ENCODE results near the gene THSD4.

DNA sequence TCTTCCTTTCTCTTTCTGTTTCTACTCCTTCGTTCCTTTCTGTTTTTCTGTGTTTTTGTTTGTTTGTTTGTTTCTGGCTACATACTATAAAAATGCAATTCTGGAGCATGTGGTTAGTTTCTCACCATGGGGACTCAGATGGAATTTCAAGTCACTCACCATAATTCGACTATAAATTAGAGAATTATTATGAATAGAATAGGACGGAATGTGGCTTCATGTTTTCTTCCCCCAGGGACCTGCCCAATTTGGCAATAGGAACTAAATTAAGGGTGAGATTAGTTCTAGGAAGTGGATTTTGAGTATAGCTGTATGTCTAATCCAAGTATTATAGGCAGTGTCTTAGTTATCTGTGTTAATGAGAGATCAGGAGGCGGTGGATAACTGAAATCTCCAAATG lies 96.9 kb downstream of the THSD4 start:
- TF ChIP-seq, protein P1, sequence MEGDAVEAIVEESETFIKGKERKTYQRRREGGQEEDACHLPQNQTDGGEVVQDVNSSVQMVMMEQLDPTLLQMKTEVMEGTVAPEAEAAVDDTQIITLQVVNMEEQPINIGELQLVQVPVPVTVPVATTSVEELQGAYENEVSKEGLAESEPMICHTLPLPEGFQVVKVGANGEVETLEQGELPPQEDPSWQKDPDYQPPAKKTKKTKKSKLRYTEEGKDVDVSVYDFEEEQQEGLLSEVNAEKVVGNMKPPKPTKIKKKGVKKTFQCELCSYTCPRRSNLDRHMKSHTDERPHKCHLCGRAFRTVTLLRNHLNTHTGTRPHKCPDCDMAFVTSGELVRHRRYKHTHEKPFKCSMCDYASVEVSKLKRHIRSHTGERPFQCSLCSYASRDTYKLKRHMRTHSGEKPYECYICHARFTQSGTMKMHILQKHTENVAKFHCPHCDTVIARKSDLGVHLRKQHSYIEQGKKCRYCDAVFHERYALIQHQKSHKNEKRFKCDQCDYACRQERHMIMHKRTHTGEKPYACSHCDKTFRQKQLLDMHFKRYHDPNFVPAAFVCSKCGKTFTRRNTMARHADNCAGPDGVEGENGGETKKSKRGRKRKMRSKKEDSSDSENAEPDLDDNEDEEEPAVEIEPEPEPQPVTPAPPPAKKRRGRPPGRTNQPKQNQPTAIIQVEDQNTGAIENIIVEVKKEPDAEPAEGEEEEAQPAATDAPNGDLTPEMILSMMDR (IDR thresholded peaks at IDR 0.05; ENCODE audit: insufficient read depth, low read length): no peak
- TF ChIP-seq, protein P2, sequence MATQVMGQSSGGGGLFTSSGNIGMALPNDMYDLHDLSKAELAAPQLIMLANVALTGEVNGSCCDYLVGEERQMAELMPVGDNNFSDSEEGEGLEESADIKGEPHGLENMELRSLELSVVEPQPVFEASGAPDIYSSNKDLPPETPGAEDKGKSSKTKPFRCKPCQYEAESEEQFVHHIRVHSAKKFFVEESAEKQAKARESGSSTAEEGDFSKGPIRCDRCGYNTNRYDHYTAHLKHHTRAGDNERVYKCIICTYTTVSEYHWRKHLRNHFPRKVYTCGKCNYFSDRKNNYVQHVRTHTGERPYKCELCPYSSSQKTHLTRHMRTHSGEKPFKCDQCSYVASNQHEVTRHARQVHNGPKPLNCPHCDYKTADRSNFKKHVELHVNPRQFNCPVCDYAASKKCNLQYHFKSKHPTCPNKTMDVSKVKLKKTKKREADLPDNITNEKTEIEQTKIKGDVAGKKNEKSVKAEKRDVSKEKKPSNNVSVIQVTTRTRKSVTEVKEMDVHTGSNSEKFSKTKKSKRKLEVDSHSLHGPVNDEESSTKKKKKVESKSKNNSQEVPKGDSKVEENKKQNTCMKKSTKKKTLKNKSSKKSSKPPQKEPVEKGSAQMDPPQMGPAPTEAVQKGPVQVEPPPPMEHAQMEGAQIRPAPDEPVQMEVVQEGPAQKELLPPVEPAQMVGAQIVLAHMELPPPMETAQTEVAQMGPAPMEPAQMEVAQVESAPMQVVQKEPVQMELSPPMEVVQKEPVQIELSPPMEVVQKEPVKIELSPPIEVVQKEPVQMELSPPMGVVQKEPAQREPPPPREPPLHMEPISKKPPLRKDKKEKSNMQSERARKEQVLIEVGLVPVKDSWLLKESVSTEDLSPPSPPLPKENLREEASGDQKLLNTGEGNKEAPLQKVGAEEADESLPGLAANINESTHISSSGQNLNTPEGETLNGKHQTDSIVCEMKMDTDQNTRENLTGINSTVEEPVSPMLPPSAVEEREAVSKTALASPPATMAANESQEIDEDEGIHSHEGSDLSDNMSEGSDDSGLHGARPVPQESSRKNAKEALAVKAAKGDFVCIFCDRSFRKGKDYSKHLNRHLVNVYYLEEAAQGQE (IDR thresholded peaks at IDR 0.05; ENCODE audit: insufficient replicate concordance, low read depth): no peak

Measured in HL-60 (cell line).